ENCODE measurements around the gene BSPRY.

GRCh38 chr9:113302792-113303418, 46.4 kb upstream of the BSPRY start, which contains the start of gene RNF183:
- TF ChIP-seq CTCF (conservative IDR thresholded peaks at IDR 0.05; ENCODE audit: low read length) = no peak
- no peak for TF ChIP-seq EZH2phosphoT487 (IDR thresholded peaks at IDR 0.05; ENCODE audit: borderline replicate concordance)

Measured in Loucy (cell line).